Loucy (cell line): ENCODE measurements around the gene PSORS1C1.

Experiments used
- EZH2phosphoT487 ChIP-seq: fragments of 200-600 bp; IDR thresholded peaks from 2 replicates; pipeline ENCODE4 v1.6.1; 2018; ENCODE audit warnings: antibody characterized with exemption, mild to moderate bottlenecking, moderate library complexity, borderline replicate concordance
- TF ChIP-seq, protein P1 (sequence below): fragments of 200-600 bp; sonication (generic); conservative IDR thresholded peaks from 2 replicates; pipeline ENCODE4 v1.5.1; 2014; ENCODE audit warnings: mild to moderate bottlenecking, antibody characterized with exemption, low read length

- TF ChIP-seq, protein P1, sequence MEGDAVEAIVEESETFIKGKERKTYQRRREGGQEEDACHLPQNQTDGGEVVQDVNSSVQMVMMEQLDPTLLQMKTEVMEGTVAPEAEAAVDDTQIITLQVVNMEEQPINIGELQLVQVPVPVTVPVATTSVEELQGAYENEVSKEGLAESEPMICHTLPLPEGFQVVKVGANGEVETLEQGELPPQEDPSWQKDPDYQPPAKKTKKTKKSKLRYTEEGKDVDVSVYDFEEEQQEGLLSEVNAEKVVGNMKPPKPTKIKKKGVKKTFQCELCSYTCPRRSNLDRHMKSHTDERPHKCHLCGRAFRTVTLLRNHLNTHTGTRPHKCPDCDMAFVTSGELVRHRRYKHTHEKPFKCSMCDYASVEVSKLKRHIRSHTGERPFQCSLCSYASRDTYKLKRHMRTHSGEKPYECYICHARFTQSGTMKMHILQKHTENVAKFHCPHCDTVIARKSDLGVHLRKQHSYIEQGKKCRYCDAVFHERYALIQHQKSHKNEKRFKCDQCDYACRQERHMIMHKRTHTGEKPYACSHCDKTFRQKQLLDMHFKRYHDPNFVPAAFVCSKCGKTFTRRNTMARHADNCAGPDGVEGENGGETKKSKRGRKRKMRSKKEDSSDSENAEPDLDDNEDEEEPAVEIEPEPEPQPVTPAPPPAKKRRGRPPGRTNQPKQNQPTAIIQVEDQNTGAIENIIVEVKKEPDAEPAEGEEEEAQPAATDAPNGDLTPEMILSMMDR = no peak
- no peak for TF ChIP-seq EZH2phosphoT487
These were observed 43.7 kb downstream of the PSORS1C1 start, which contains the start of gene TCF19 for GRCh38 chr6:31158140-31158862.
